ENCODE results near the gene FAM89A.

DNA sequence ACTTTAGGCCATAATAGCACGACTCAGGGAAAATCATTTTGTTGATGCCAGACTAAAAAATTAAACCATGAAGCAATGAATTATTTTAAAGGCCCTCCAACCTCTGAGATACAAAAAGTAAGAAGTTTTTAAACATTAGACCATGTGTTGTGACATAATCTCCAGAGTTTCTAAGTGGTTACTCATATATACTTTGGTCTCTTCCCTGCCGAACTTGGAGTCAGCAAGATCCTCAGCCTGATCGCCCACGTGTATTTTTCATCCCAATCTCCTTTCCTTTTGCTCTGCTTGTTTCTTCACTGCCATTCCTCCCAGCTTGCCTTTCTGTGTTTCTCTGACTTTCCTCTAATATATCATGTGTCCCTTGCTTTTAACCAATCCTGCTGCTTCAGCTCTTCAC is 57.4 kb downstream of the FAM89A start:
- TF ChIP-seq EZH2 (IDR thresholded peaks at IDR 0.05; ENCODE audit: borderline replicate concordance, low read depth, low read length), result no peak
- TF ChIP-seq, protein P1, sequence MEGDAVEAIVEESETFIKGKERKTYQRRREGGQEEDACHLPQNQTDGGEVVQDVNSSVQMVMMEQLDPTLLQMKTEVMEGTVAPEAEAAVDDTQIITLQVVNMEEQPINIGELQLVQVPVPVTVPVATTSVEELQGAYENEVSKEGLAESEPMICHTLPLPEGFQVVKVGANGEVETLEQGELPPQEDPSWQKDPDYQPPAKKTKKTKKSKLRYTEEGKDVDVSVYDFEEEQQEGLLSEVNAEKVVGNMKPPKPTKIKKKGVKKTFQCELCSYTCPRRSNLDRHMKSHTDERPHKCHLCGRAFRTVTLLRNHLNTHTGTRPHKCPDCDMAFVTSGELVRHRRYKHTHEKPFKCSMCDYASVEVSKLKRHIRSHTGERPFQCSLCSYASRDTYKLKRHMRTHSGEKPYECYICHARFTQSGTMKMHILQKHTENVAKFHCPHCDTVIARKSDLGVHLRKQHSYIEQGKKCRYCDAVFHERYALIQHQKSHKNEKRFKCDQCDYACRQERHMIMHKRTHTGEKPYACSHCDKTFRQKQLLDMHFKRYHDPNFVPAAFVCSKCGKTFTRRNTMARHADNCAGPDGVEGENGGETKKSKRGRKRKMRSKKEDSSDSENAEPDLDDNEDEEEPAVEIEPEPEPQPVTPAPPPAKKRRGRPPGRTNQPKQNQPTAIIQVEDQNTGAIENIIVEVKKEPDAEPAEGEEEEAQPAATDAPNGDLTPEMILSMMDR (IDR thresholded peaks at IDR 0.05 in 2 of 3, conservative IDR thresholded peaks at IDR 0.05 in 1 of 3; ENCODE audit: insufficient read depth in 2 of 3, low read depth in 1 of 3, low read length in 3 of 3), result no peak
- no peak for TF ChIP-seq MXI1 (IDR thresholded peaks at IDR 0.05; ENCODE audit: low read depth, low read length)
- no peak for TF ChIP-seq POLR2AphosphoS5 (IDR thresholded peaks at IDR 0.05; ENCODE audit: control insufficient read depth, insufficient read depth, low read depth, low read length)
- TF ChIP-seq EGR1 (conservative IDR thresholded peaks at IDR 0.05), result no peak
- no peak for TF ChIP-seq MYC (IDR thresholded peaks at IDR 0.05; ENCODE audit: low read depth, low read length)
- no peak for TF ChIP-seq MYC (CRISPR knock-in tag; IDR thresholded peaks at IDR 0.05; ENCODE audit: borderline replicate concordance, low read depth)
- no peak for TF ChIP-seq ZNF274 (IDR thresholded peaks at IDR 0.05; ENCODE audit: borderline replicate concordance, low read depth, low read length)
- TF ChIP-seq SRSF9 (IDR thresholded peaks at IDR 0.05; ENCODE audit: borderline replicate concordance, low read depth, low read length), result no peak
- TF ChIP-seq BCLAF1 (IDR thresholded peaks at IDR 0.05; ENCODE audit: borderline replicate concordance in 1 of 2, control insufficient read depth in 1 of 2, low read depth in 2 of 2, low read length in 1 of 2), result no peak

Measured in K562 (cell line).